A549 treated with AZD9567 at 1 μM for 4 hours (cell line): Measurements from ENCODE around the gene SET. TPM values are rescaled to one million over a fixed set of nuclear protein-coding genes. Genes with fewer than 3 reads are reported as not detected.

Experiments
- total RNA-seq: library from RNA; stranded (reverse); fragments of 200-300 nt; extraction: Qiagen RNA extraction; gene quantifications from 5 replicates; pipeline ENCODE4 v1.2.3, GENCODE V29; 2022; ENCODE audit not compliant: insufficient read depth

The SET gene
- 386 to 554 TPM (median 400 TPM) in 5 replicates for total RNA-seq

GRCh38 chr9:128688501-128689292 is at the start of gene SET:
TSS of gene SET (plus strand) at chr9:128689222. CDS start at chr9:128689583, 361 bp downstream.

GRCh38 chr9:128656416-128657343 is 32.3 kb upstream of the SET start, which contains the start of gene DYNC2I2:
TSS of gene DYNC2I2 (minus strand) at chr9:128656847. CDS start at chr9:128656726, 121 bp downstream.

GRCh38 chr9:128702445-128702948 is 13.5 kb downstream of the SET start, which contains the start of gene PKN3:
TSS of gene PKN3 (plus strand) at chr9:128702503. CDS start at chr9:128702916, 413 bp downstream.

GRCh38 chr9:128723866-128724743 is 35.1 kb downstream of the SET start, which contains the start of gene ZDHHC12:
TSS of gene ZDHHC12 (minus strand) at chr9:128724127. CDS start at chr9:128724093, 34 bp downstream.

Other genes starting within 250 kb of the SET start
- 26.3 to 30.4 TPM (median 27.3 TPM) in 5 replicates for gene ODF2, start 233.2 kb upstream of the SET start, total RNA-seq
- 30.0 to 35.5 TPM (median 30.7 TPM) in 5 replicates for gene GLE1, start 184.5 kb upstream of the SET start, total RNA-seq
- 137 to 174 TPM (median 162 TPM) in 5 replicates for gene SPTAN1, start 136.6 kb upstream of the SET start, total RNA-seq
- 97.1 to 147 TPM (median 136 TPM) in 5 replicates for gene DYNC2I2, start 32.4 kb upstream of the SET start, total RNA-seq
- gene PKN3, start 13.3 kb downstream of the SET start, total RNA-seq: 11.4 to 17.0 TPM (median 15.6 TPM) in 5 replicates
- 53.6 to 103 TPM (median 94.4 TPM) in 5 replicates for gene ZDHHC12, start 34.9 kb downstream of the SET start, total RNA-seq
- 15.0 to 17.6 TPM (median 16.3 TPM) in 5 replicates for gene ZER1, start 82.7 kb downstream of the SET start, total RNA-seq
- gene TBC1D13, start 98.0 kb downstream of the SET start, total RNA-seq: 16.8 to 21.5 TPM (median 21.0 TPM) in 5 replicates
- gene ENDOG, start 129.3 kb downstream of the SET start, total RNA-seq: 26.0 to 34.7 TPM (median 31.6 TPM) in 5 replicates
- 13.8 to 53.8 TPM (median 51.2 TPM) in 5 replicates for gene SPOUT1, start 140.6 kb downstream of the SET start, total RNA-seq
- gene KYAT1, start 192.7 kb downstream of the SET start, total RNA-seq: 10.6 to 17.9 TPM (median 11.7 TPM) in 5 replicates
- 75.4 to 98.6 TPM (median 92.6 TPM) in 5 replicates for gene LRRC8A, start 192.9 kb downstream of the SET start, total RNA-seq
- 0.15 to 0.24 TPM in 2 of 5 replicates, not detected in the others for gene PHYHD1, start 231.8 kb downstream of the SET start, total RNA-seq